ENCODE data around the gene C1QTNF9. TPM values are rescaled to one million over a fixed set of nuclear protein-coding genes. Genes with fewer than 3 reads are reported as not detected.
"Not testable (repeated sequence)": the region's sequence is repeated elsewhere in the genome, so short reads cannot be mapped to it uniquely, and the experiment has no call there.

The C1QTNF9 gene
- total RNA-seq, 2 experiments from 2014 or later, result not detected

- H3K36me3 Mint-ChIP-seq (ENCODE audit: low read depth), result peaks cover 76% of the 10 kb centered on the region
- no peak for ATAC-seq
- H3K27ac Mint-ChIP-seq, result no peak overlapping the region
- H3K9me3 Mint-ChIP-seq (ENCODE audit: insufficient read depth), result no peaks in the 10 kb centered on the region
- no peaks in the 10 kb centered on the region for H3K27me3 Mint-ChIP-seq (ENCODE audit: low read depth)
- no peak for DNase-seq
- CTCF ChIA-PET, result interaction anchor here (1.0 kb wide), 1 partner anchor 282 kb away, joined by 3 read pairs; no protein-coding TSS in a partner anchor
- POLR2A ChIA-PET, result no interaction called here
- H3K4me3 Mint-ChIP-seq, result no peak overlapping the region
- peaks cover 1% of the 10 kb centered on the region for H3K4me1 Mint-ChIP-seq (ENCODE audit: low read depth)
Measured at GRCh38 chr13:24301911-24302310, 7.5 kb upstream of the C1QTNF9 start.

- Mint-ChIP-seq H3K27ac (no peak overlapping the region), H3K36me3 (ENCODE audit: low read depth) (peaks cover 54% of the 10 kb centered on the region), H3K9me3 (ENCODE audit: insufficient read depth) (no peaks in the 10 kb centered on the region), H3K4me1 (ENCODE audit: low read depth) (peaks cover 1% of the 10 kb centered on the region), H3K4me3 (no peak overlapping the region), H3K27me3 (ENCODE audit: low read depth) (no peaks in the 10 kb centered on the region)
- CTCF ChIA-PET, result no interaction called here
- no peak for ATAC-seq
- POLR2A ChIA-PET, result no interaction called here
- DNase-seq, result no peak
Measured at GRCh38 chr13:24304620-24305019, 4.8 kb upstream of the C1QTNF9 start.

GRCh38 chr13:24306632-24307031, 2.7 kb upstream of the C1QTNF9 start:
- Mint-ChIP-seq H3K36me3 (ENCODE audit: low read depth) (peaks cover 35% of the 10 kb centered on the region), H3K9me3 (ENCODE audit: insufficient read depth) (no peaks in the 10 kb centered on the region), H3K4me1 (ENCODE audit: low read depth) (no peaks in the 10 kb centered on the region), H3K27ac (no peak overlapping the region), H3K27me3 (ENCODE audit: low read depth) (no peaks in the 10 kb centered on the region), H3K4me3 (no peak overlapping the region)
- CTCF ChIA-PET, result no interaction called here
- DNase-seq (no peak), ATAC-seq (no peak)
- POLR2A ChIA-PET, result interaction anchor here (0.6 kb wide), 2 partner anchors 158 to 327 kb away, joined by 3 read pairs; no protein-coding TSS in a partner anchor

- H3K27ac Mint-ChIP-seq, result no peak overlapping the region
Measured at GRCh38 chr13:24307211-24308067, 1.9 kb upstream of the C1QTNF9 start.

GRCh38 chr13:24308068-24308445, 1.3 kb upstream of the C1QTNF9 start:
- Mint-ChIP-seq H3K4me3 (no peak overlapping the region), H3K9me3 (ENCODE audit: insufficient read depth) (no peaks in the 10 kb centered on the region), H3K27ac (no peak overlapping the region), H3K4me1 (ENCODE audit: low read depth) (no peaks in the 10 kb centered on the region), H3K27me3 (ENCODE audit: low read depth) (no peaks in the 10 kb centered on the region), H3K36me3 (ENCODE audit: low read depth) (peaks cover 25% of the 10 kb centered on the region)
- no peak for DNase-seq
- CTCF ChIA-PET, result no interaction called here
- POLR2A ChIA-PET, result no interaction called here
- no peak for ATAC-seq

More at GRCh38 chr13:24307211-24308067, 1.9 kb upstream of the C1QTNF9 start:
- Mint-ChIP-seq H3K4me1 (ENCODE audit: low read depth) (no peaks in the 10 kb centered on the region), H3K4me3 (no peak overlapping the region), H3K27me3 (ENCODE audit: low read depth) (no peaks in the 10 kb centered on the region), H3K36me3 (ENCODE audit: low read depth) (peaks cover 30% of the 10 kb centered on the region), H3K9me3 (ENCODE audit: insufficient read depth) (no peaks in the 10 kb centered on the region)
- ChIA-PET CTCF (no interaction called here), POLR2A (interaction anchor here (0.6 kb wide), 1 partner anchor 328 kb away, joined by 3 read pairs; no protein-coding TSS in a partner anchor)
- ATAC-seq (no peak), DNase-seq (no peak)

GRCh38 chr13:24308488-24309020, 826 bp upstream of the C1QTNF9 start:
- Mint-ChIP-seq H3K4me3 (no peak overlapping the region), H3K4me1 (ENCODE audit: low read depth) (no peaks in the 10 kb centered on the region), H3K9me3 (ENCODE audit: insufficient read depth) (no peaks in the 10 kb centered on the region), H3K27ac (no peak overlapping the region), H3K36me3 (ENCODE audit: low read depth) (peaks cover 20% of the 10 kb centered on the region), H3K27me3 (ENCODE audit: low read depth) (no peaks in the 10 kb centered on the region)
- ChIA-PET CTCF (no interaction called here), POLR2A (no interaction called here)
- DNase-seq, result no peak
- no peak for ATAC-seq

- no peak for ATAC-seq
- H3K27me3 Mint-ChIP-seq (ENCODE audit: low read depth), result peaks cover 9% of the 10 kb centered on the region
- ChIA-PET CTCF (no interaction called here), POLR2A (no interaction called here)
- H3K9me3 Mint-ChIP-seq (ENCODE audit: insufficient read depth), result no peaks in the 10 kb centered on the region
- no peak overlapping the region for H3K27ac Mint-ChIP-seq
- H3K4me3 Mint-ChIP-seq, result no peak overlapping the region
- H3K4me1 Mint-ChIP-seq (ENCODE audit: low read depth), result no peaks in the 10 kb centered on the region
- no peaks in the 10 kb centered on the region for H3K36me3 Mint-ChIP-seq (ENCODE audit: low read depth)
- no peak for DNase-seq
Measured at GRCh38 chr13:24313439-24313838, 4.1 kb downstream of the C1QTNF9 start.

- H3K36me3 Mint-ChIP-seq (ENCODE audit: low read depth); H3K9me3 Mint-ChIP-seq (ENCODE audit: insufficient read depth); CTCF ChIA-PET; H3K4me1 Mint-ChIP-seq (ENCODE audit: low read depth); DNase-seq; H3K27ac Mint-ChIP-seq; ATAC-seq; POLR2A ChIA-PET; H3K4me3 Mint-ChIP-seq: not testable (repeated sequence)
- H3K27me3 Mint-ChIP-seq (ENCODE audit: low read depth), result peaks cover 11% of the 10 kb centered on the region
Measured at GRCh38 chr13:24317835-24318234, 8.5 kb downstream of the C1QTNF9 start.

GRCh38 chr13:24318878-24319277, 9.5 kb downstream of the C1QTNF9 start:
- H3K4me3 Mint-ChIP-seq; H3K4me1 Mint-ChIP-seq (ENCODE audit: low read depth); H3K27ac Mint-ChIP-seq; POLR2A ChIA-PET; H3K36me3 Mint-ChIP-seq (ENCODE audit: low read depth); H3K9me3 Mint-ChIP-seq (ENCODE audit: insufficient read depth); CTCF ChIA-PET; DNase-seq; ATAC-seq: not testable (repeated sequence)
- H3K27me3 Mint-ChIP-seq (ENCODE audit: low read depth), result peaks cover 10% of the 10 kb centered on the region

GRCh38 chr13:24319641-24320040, 10.3 kb downstream of the C1QTNF9 start:
- CTCF ChIA-PET, ATAC-seq: not testable (repeated sequence)

GRCh38 chr13:24321416-24321815, 12.0 kb downstream of the C1QTNF9 start:
- H3K27me3 Mint-ChIP-seq (ENCODE audit: low read depth), result peaks cover 19% of the 10 kb centered on the region
- H3K36me3 Mint-ChIP-seq (ENCODE audit: low read depth); H3K4me1 Mint-ChIP-seq (ENCODE audit: low read depth); H3K4me3 Mint-ChIP-seq; ATAC-seq; H3K9me3 Mint-ChIP-seq (ENCODE audit: insufficient read depth); H3K27ac Mint-ChIP-seq; POLR2A ChIA-PET; DNase-seq: not testable (repeated sequence)
- CTCF ChIA-PET, result interaction anchor here (1.1 to 1.6 kb wide), 2 partner anchors 215 to 432 kb away, joined by 4 to 5 read pairs; no protein-coding TSS in a partner anchor

More at GRCh38 chr13:24319641-24320040, 10.3 kb downstream of the C1QTNF9 start:
- DNase-seq; H3K4me3 Mint-ChIP-seq; H3K4me1 Mint-ChIP-seq (ENCODE audit: low read depth); POLR2A ChIA-PET; H3K27ac Mint-ChIP-seq; H3K36me3 Mint-ChIP-seq (ENCODE audit: low read depth); H3K9me3 Mint-ChIP-seq (ENCODE audit: insufficient read depth): not testable (repeated sequence)
- peaks cover 13% of the 10 kb centered on the region for H3K27me3 Mint-ChIP-seq (ENCODE audit: low read depth)

- DNase-seq; H3K36me3 Mint-ChIP-seq (ENCODE audit: low read depth); H3K4me3 Mint-ChIP-seq; H3K4me1 Mint-ChIP-seq (ENCODE audit: low read depth); H3K9me3 Mint-ChIP-seq (ENCODE audit: insufficient read depth); POLR2A ChIA-PET; ATAC-seq; H3K27ac Mint-ChIP-seq: not testable (repeated sequence)
- CTCF ChIA-PET, result interaction anchor here (1.1 to 1.6 kb wide), 2 partner anchors 217 to 433 kb away, joined by 4 to 5 read pairs; no protein-coding TSS in a partner anchor
- peaks cover 23% of the 10 kb centered on the region for H3K27me3 Mint-ChIP-seq (ENCODE audit: low read depth)
Measured at GRCh38 chr13:24322470-24322869, 13.1 kb downstream of the C1QTNF9 start.
